GM12878 (cell line): ENCODE measurements around the gene ZXDC. TPM values are rescaled to one million over a fixed set of nuclear protein-coding genes. Genes with fewer than 3 reads are reported as not detected.

Experiments used
- ATAC-seq: fragments of 200-7000 bp; cut with Tn5 transposase; 3 replicates; pipeline ENCODE4 v1.9.1; 2020; ENCODE audit warnings: mild to moderate bottlenecking, moderate library complexity
- BruUV-seq: library from RNA; stranded (reverse); fragments of 400-500 nt; replicated peaks from 2 replicates; lab custom pipeline; 2021; lab: Mats Ljungman, UMichigan
- CTCF ChIA-PET: fragments of 300-600 bp; sonication (Branson Sonifier 250); formaldehyde crosslinking; extraction: SDS; loops from one replicate; lab custom pipeline; 2021; ENCODE audit warnings: inconsistent platforms; lab: Yijun Ruan, JAX
- POLR2A ChIA-PET: fragments of 350-600 bp; formaldehyde crosslinking; extraction: SDS; loops from one replicate; lab custom pipeline; 2021; ENCODE audit warnings: inconsistent platforms; lab: Charles Lee
- RAD21 ChIA-PET: fragments of 300-600 bp; sonication (Branson Sonifier 250); formaldehyde crosslinking; loops from one replicate; lab custom pipeline; 2023; ENCODE audit warnings: antibody characterized with exemption; ENCODE audit not compliant: unreplicated experiment; lab: Charles Lee
- SMC1A ChIA-PET: fragments of 300-600 bp; sonication (Branson Sonifier 250); formaldehyde crosslinking; loops from one replicate; lab custom pipeline; 2023; ENCODE audit not compliant: unreplicated experiment, uncharacterized antibody; lab: Charles Lee
- DNase-seq: peaks from one replicate; pipeline ENCODE4 v3.0.0-alpha.2; 2011; ENCODE audit warnings: low read depth, low spot score
- FAIRE-seq: peaks from 3 replicates; lab custom pipeline; 2011; peaks lifted over from hg19 to GRCh38; lab: Jason Lieb, UNC
- H2AFZ ChIP-seq: 2 replicates; pipeline ENCODE4 v1.6.0; 2011; ENCODE audit warnings: low read depth, low read length, control low read depth; ENCODE audit not compliant: control insufficient read depth
- H3K27ac ChIP-seq: 2 replicates; pipeline ENCODE4 v1.5.1; 2011; ENCODE audit warnings: control low read depth; ENCODE audit not compliant: control insufficient read depth, insufficient read depth
- H3K27me3 ChIP-seq, 2 experiments: replicated peaks in 1 of 2; 2 replicates each; pipeline versions ENCODE4 v1.6.0 to v1.6.1; 2011; ENCODE audit warnings: low read length in 1 of 2; ENCODE audit not compliant: control insufficient read depth in 2 of 2, insufficient read depth in 2 of 2
- H3K36me3 ChIP-seq, 2 experiments: 2 replicates each; pipeline ENCODE4 v1.5.1; 2011; ENCODE audit warnings: low read length in 1 of 2; ENCODE audit not compliant: control insufficient read depth in 2 of 2, insufficient read depth in 2 of 2
- H3K4me1 ChIP-seq: 2 replicates; pipeline ENCODE4 v1.6.1; 2011; ENCODE audit warnings: mild to moderate bottlenecking, low read length, moderate library complexity, mixed read lengths; ENCODE audit not compliant: control insufficient read depth, insufficient read depth
- H3K4me2 ChIP-seq: 2 replicates; pipeline ENCODE4 v1.6.0; 2011; ENCODE audit warnings: control low read depth; ENCODE audit not compliant: control insufficient read depth, insufficient read depth
- H3K4me3 ChIP-seq: fragments of 200-600 bp; sonication (generic); 2 replicates; pipeline ENCODE4 v1.5.1; 2016
- H3K79me2 ChIP-seq: 2 replicates; pipeline ENCODE4 v1.6.0; 2011; ENCODE audit warnings: low read length; ENCODE audit not compliant: control insufficient read depth, insufficient read depth
- H3K9ac ChIP-seq: 2 replicates; pipeline ENCODE4 v1.8.0; 2011; ENCODE audit warnings: low read length, control low read depth, mixed read lengths; ENCODE audit not compliant: control insufficient read depth, insufficient read depth
- H3K9me3 ChIP-seq: replicated peaks from 3 replicates; pipeline ENCODE4 v1.5.1; 2011; ENCODE audit warnings: mild to moderate bottlenecking, low read length; ENCODE audit not compliant: control insufficient read depth, insufficient read depth
- H4K20me1 ChIP-seq: 2 replicates; pipeline ENCODE4 v1.6.0; 2011; ENCODE audit not compliant: control insufficient read depth, insufficient read depth
- HSF1 ChIP-seq: fragments of 150-350 bp; IDR thresholded peaks from 2 replicates; pipeline ENCODE4 v1.6.1; 2014; ENCODE audit warnings: mild to moderate bottlenecking, low read depth, low read length
- JUNB ChIP-seq: IDR thresholded peaks from 2 replicates; pipeline ENCODE4 v1.6.1; 2016; ENCODE audit warnings: antibody characterized with exemption, mild to moderate bottlenecking
- MEF2A ChIP-seq: IDR thresholded peaks from 2 replicates; pipeline ENCODE4 v1.6.1; 2011; ENCODE audit warnings: low read depth, mild to moderate bottlenecking, low read length, moderate library complexity; ENCODE audit not compliant: insufficient read depth
- MEF2B ChIP-seq: fragments of 450-650 bp; IDR thresholded peaks from 2 replicates; pipeline ENCODE4 v1.6.1; 2018; ENCODE audit warnings: mild to moderate bottlenecking, moderate library complexity; ENCODE audit not compliant: partially characterized antibody, poor library complexity, severe bottlenecking
- MYB ChIP-seq: fragments of 150-350 bp; IDR thresholded peaks from 2 replicates; pipeline ENCODE4 v1.6.1; 2014; ENCODE audit warnings: mild to moderate bottlenecking, low read depth, low read length, borderline replicate concordance
- SIN3A ChIP-seq: IDR thresholded peaks from 2 replicates; pipeline ENCODE4 v1.6.1; 2012; ENCODE audit warnings: low read depth, low read length, improper control_type of control experiment
- SMARCA5 ChIP-seq: fragments of 450-650 bp; IDR thresholded peaks from 2 replicates; pipeline ENCODE4 v1.6.1; 2017; ENCODE audit warnings: mild to moderate bottlenecking
- TCF3 ChIP-seq: IDR thresholded peaks from 2 replicates; pipeline ENCODE4 v1.6.1; 2012; ENCODE audit warnings: low read depth, mild to moderate bottlenecking, low read length, borderline replicate concordance; ENCODE audit not compliant: insufficient read depth
- WRNIP1 ChIP-seq: IDR thresholded peaks from 2 replicates; pipeline ENCODE4 v1.6.1; 2011; ENCODE audit warnings: low read depth, low read length, improper control_type of control experiment, borderline replicate concordance
- ZNF217 ChIP-seq: fragments of 450-650 bp; IDR thresholded peaks from 2 replicates; pipeline ENCODE4 v1.6.1; 2017; ENCODE audit warnings: antibody characterized with exemption, mild to moderate bottlenecking
- ZNF622 ChIP-seq: fragments of 450-650 bp; IDR thresholded peaks from 2 replicates; pipeline ENCODE4 v1.6.1; 2017; ENCODE audit warnings: mild to moderate bottlenecking, inconsistent platforms
- WGBS: methylation state at CpG from one replicate; pipeline ENCODE4 v1.1.6; 2016; ENCODE audit warnings: low lambda C conversion rate; ENCODE audit not compliant: insufficient replicate concordance, insufficient coverage; ENCODE audit errors: missing lambda C conversion rate; 5-methylcytosine and 5-hydroxymethylcytosine counted together
- in situ Hi-C: fragments of 300-500 bp; cut with MboI; formaldehyde crosslinking; loops from 9 replicates; pipeline ENCODE4 v1.14.3; 2018; ENCODE audit warnings: mixed read lengths
- intact Hi-C: fragments of 100-400 bp; cut with micrococcal nuclease; formaldehyde crosslinking; loops from one replicate; pipeline ENCODE4 v1.14.2; 2022; ENCODE audit not compliant: unreplicated experiment
- polyA plus RNA-seq, 11 experiments: library from polyadenylated mRNA; depleted of rRNA in 4 of 11; unstranded in 6 of 11; stranded (reverse) in 5 of 11; fragments of >200 nt; fragmentation: Nextera tagmentation in 4 of 11; fragmentation: Illumina TruSeq in 1 of 11; extraction: Ambion mirVana in 4 of 11; extraction: Trizol in 1 of 11; gene quantifications; 1 replicate in 1 of 11; 2 replicates in 10 of 11; pipeline versions ENCODE4 v1.2.1 to v1.2.3, GENCODE V29; 2011 to 2016; ENCODE audit warnings: inconsistent platforms in 2 of 11, missing spikeins in 2 of 11, low read depth in 1 of 11
- total RNA-seq, 4 experiments: library from RNA; depleted of rRNA in 3 of 4; stranded (reverse); fragments of >200 nt in 3 of 4; fragmentation: Illumina TruSeq in 1 of 4; extraction: Trizol in 1 of 4; gene quantifications; 2 replicates each; pipeline versions ENCODE4 v1.2.1 to v1.2.3, GENCODE V29; 2013 to 2021
- TF ChIP-seq, protein P1 (sequence below): fragments of 450-650 bp; IDR thresholded peaks from 2 replicates; pipeline ENCODE4 v1.6.1; 2016; ENCODE audit warnings: mild to moderate bottlenecking, moderate library complexity, borderline replicate concordance
- TF ChIP-seq, protein P2 (sequence below): IDR thresholded peaks from 2 replicates; pipeline ENCODE4 v1.6.1; 2011; ENCODE audit warnings: low read depth, mild to moderate bottlenecking, low read length, moderate library complexity, borderline replicate concordance; ENCODE audit errors: extremely low read depth
- TF ChIP-seq, protein P3 (sequence below): fragments of 450-650 bp; IDR thresholded peaks from 2 replicates; pipeline ENCODE4 v1.6.1; 2017; ENCODE audit warnings: mild to moderate bottlenecking, moderate library complexity

Gene ZXDC
- total and polyA plus RNA-seq, 10 of the 15 experiments (the other 5 are each of a cell fraction or from before 2014, with no cell fraction given): 0.72 to 15.3 (median 8.5) TPM

DNA sequence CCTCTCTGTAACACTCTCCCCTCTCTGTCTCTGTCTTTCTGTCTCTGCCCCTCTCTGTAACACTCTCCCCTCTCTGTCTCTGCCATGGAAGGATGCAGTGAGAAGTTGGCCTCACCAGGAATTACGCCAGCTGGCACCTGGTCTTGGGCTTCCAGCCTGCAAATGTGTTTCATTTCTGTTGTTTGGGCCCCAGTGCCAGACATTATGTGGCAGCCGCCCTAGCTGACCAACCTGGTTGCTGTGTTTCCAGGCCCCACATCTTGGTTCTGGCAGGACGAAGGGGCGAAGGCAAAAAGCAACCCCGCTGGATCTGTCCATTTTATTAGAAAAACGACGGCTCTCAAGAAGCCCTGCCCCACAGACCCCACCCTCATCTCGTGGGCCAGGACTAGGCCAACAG lies 5.2 kb upstream of the ZXDC start:
- H3K4me3 ChIP-seq: no peak overlapping the region
- intact Hi-C loops (no loop called here), in situ Hi-C loops (no loop called here)
- H3K9me3 ChIP-seq: no peaks in the 10 kb centered on the region
- H3K4me1 ChIP-seq: no peaks in the 10 kb centered on the region
- no peaks in the 10 kb centered on the region for H3K27me3 ChIP-seq
- no peaks in the 10 kb centered on the region for H3K36me3 ChIP-seq
- RAD21 ChIA-PET: no interaction called here
- H3K4me2 ChIP-seq: no peak overlapping the region
- no TSS peak for BruUV-seq
- CTCF ChIA-PET: no interaction called here
- no peak for DNase-seq
- 51% methylated on average over 8 of the region's 8 CpGs for WGBS
- SMC1A ChIA-PET: no interaction called here
- H3K27ac ChIP-seq: no peak overlapping the region
- no peaks in the 10 kb centered on the region for H3K79me2 ChIP-seq
- no peak overlapping the region for H2AFZ ChIP-seq
- POLR2A ChIA-PET: no interaction called here
- H3K9ac ChIP-seq: no peak overlapping the region
- no peak for FAIRE-seq
- no peaks in the 10 kb centered on the region for H4K20me1 ChIP-seq
- ATAC-seq: no peak
- TF ChIP-seq WRNIP1 (no peak), JUNB (no peak), SIN3A (no peak), MEF2A (no peak), TCF3 (no peak), ZNF217 (no peak), MEF2B (no peak), HSF1 (no peak), SMARCA5 (no peak), ZNF622 (no peak), MYB (no peak)
- TF ChIP-seq, protein P1, sequence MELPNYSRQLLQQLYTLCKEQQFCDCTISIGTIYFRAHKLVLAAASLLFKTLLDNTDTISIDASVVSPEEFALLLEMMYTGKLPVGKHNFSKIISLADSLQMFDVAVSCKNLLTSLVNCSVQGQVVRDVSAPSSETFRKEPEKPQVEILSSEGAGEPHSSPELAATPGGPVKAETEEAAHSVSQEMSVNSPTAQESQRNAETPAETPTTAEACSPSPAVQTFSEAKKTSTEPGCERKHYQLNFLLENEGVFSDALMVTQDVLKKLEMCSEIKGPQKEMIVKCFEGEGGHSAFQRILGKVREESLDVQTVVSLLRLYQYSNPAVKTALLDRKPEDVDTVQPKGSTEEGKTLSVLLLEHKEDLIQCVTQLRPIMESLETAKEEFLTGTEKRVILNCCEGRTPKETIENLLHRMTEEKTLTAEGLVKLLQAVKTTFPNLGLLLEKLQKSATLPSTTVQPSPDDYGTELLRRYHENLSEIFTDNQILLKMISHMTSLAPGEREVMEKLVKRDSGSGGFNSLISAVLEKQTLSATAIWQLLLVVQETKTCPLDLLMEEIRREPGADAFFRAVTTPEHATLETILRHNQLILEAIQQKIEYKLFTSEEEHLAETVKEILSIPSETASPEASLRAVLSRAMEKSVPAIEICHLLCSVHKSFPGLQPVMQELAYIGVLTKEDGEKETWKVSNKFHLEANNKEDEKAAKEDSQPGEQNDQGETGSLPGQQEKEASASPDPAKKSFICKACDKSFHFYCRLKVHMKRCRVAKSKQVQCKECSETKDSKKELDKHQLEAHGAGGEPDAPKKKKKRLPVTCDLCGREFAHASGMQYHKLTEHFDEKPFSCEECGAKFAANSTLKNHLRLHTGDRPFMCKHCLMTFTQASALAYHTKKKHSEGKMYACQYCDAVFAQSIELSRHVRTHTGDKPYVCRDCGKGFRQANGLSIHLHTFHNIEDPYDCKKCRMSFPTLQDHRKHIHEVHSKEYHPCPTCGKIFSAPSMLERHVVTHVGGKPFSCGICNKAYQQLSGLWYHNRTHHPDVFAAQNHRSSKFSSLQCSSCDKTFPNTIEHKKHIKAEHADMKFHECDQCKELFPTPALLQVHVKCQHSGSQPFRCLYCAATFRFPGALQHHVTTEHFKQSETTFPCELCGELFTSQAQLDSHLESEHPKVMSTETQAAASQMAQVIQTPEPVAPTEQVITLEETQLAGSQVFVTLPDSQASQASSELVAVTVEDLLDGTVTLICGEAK: no peak
- TF ChIP-seq, protein P2, sequence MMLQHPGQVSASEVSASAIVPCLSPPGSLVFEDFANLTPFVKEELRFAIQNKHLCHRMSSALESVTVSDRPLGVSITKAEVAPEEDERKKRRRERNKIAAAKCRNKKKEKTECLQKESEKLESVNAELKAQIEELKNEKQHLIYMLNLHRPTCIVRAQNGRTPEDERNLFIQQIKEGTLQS: no peak
- TF ChIP-seq, protein P3, sequence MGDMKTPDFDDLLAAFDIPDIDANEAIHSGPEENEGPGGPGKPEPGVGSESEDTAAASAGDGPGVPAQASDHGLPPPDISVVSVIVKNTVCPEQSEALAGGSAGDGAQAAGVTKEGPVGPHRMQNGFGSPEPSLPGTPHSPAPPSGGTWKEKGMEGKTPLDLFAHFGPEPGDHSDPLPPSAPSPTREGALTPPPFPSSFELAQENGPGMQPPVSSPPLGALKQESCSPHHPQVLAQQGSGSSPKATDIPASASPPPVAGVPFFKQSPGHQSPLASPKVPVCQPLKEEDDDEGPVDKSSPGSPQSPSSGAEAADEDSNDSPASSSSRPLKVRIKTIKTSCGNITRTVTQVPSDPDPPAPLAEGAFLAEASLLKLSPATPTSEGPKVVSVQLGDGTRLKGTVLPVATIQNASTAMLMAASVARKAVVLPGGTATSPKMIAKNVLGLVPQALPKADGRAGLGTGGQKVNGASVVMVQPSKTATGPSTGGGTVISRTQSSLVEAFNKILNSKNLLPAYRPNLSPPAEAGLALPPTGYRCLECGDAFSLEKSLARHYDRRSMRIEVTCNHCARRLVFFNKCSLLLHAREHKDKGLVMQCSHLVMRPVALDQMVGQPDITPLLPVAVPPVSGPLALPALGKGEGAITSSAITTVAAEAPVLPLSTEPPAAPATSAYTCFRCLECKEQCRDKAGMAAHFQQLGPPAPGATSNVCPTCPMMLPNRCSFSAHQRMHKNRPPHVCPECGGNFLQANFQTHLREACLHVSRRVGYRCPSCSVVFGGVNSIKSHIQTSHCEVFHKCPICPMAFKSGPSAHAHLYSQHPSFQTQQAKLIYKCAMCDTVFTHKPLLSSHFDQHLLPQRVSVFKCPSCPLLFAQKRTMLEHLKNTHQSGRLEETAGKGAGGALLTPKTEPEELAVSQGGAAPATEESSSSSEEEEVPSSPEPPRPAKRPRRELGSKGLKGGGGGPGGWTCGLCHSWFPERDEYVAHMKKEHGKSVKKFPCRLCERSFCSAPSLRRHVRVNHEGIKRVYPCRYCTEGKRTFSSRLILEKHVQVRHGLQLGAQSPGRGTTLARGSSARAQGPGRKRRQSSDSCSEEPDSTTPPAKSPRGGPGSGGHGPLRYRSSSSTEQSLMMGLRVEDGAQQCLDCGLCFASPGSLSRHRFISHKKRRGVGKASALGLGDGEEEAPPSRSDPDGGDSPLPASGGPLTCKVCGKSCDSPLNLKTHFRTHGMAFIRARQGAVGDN: no peak
